Measurements from ENCODE around the gene UGT2B17.
"Not testable (repeated sequence)": the region's sequence is repeated elsewhere in the genome, so short reads cannot be mapped to it uniquely, and the experiment has no call there.

GRCh38 chr4:68503462-68503861, 72.7 kb downstream of the UGT2B17 start:
- not testable (repeated sequence) for TF ChIP-seq EP300 (IDR thresholded peaks at IDR 0.05; ENCODE audit: borderline replicate concordance in 1 of 2, low read depth in 1 of 2, low read length in 1 of 2); GABPA (IDR thresholded peaks at IDR 0.05; ENCODE audit: low read depth); RCOR1 (IDR thresholded peaks at IDR 0.05; ENCODE audit: low read length); POLR2AphosphoS5 (IDR thresholded peaks at IDR 0.05; ENCODE audit: low read depth, low read length); JUND (IDR thresholded peaks at IDR 0.05); TEAD4 (IDR thresholded peaks at IDR 0.05; ENCODE audit: borderline replicate concordance, insufficient read depth); RXRA (IDR thresholded peaks at IDR 0.05; ENCODE audit: borderline replicate concordance, low read depth); EZH2phosphoT487 (IDR thresholded peaks at IDR 0.05; ENCODE audit: borderline replicate concordance, low read depth)
- TF ChIP-seq, protein P1, sequence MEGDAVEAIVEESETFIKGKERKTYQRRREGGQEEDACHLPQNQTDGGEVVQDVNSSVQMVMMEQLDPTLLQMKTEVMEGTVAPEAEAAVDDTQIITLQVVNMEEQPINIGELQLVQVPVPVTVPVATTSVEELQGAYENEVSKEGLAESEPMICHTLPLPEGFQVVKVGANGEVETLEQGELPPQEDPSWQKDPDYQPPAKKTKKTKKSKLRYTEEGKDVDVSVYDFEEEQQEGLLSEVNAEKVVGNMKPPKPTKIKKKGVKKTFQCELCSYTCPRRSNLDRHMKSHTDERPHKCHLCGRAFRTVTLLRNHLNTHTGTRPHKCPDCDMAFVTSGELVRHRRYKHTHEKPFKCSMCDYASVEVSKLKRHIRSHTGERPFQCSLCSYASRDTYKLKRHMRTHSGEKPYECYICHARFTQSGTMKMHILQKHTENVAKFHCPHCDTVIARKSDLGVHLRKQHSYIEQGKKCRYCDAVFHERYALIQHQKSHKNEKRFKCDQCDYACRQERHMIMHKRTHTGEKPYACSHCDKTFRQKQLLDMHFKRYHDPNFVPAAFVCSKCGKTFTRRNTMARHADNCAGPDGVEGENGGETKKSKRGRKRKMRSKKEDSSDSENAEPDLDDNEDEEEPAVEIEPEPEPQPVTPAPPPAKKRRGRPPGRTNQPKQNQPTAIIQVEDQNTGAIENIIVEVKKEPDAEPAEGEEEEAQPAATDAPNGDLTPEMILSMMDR (IDR thresholded peaks at IDR 0.05), result not testable (repeated sequence)
- TF ChIP-seq, protein P2, sequence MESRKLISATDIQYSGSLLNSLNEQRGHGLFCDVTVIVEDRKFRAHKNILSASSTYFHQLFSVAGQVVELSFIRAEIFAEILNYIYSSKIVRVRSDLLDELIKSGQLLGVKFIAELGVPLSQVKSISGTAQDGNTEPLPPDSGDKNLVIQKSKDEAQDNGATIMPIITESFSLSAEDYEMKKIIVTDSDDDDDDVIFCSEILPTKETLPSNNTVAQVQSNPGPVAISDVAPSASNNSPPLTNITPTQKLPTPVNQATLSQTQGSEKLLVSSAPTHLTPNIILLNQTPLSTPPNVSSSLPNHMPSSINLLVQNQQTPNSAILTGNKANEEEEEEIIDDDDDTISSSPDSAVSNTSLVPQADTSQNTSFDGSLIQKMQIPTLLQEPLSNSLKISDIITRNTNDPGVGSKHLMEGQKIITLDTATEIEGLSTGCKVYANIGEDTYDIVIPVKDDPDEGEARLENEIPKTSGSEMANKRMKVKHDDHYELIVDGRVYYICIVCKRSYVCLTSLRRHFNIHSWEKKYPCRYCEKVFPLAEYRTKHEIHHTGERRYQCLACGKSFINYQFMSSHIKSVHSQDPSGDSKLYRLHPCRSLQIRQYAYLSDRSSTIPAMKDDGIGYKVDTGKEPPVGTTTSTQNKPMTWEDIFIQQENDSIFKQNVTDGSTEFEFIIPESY (IDR thresholded peaks at IDR 0.05; ENCODE audit: borderline replicate concordance, low read depth), result not testable (repeated sequence)

Measured in SK-N-SH (cell line).